HepG2 (cell line): ENCODE measurements around the gene CCNDBP1. TPM values are rescaled to one million over a fixed set of nuclear protein-coding genes. Genes with fewer than 3 reads are reported as not detected.
A peak's percentile ranks its signal among the peaks of the same experiment; 100 is the strongest.

Experiments used
- ARHGAP35 ChIP-seq: sonication (generic); formaldehyde crosslinking; IDR thresholded peaks from 2 replicates; pipeline ENCODE4 v1.9.0; 2022; ENCODE audit warnings: mild to moderate bottlenecking, inconsistent platforms, moderate library complexity, missing genetic modification reagents, borderline replicate concordance
- ATF7-NPFF ChIP-seq: sonication (generic); formaldehyde crosslinking; IDR thresholded peaks from 2 replicates; pipeline ENCODE4 v1.8.1; 2023; ENCODE audit warnings: mild to moderate bottlenecking, low read depth, missing genetic modification reagents, moderate library complexity
- CENPX ChIP-seq: sonication (generic); formaldehyde crosslinking; IDR thresholded peaks from 2 replicates; pipeline ENCODE4 v1.9.0; 2021; ENCODE audit warnings: mild to moderate bottlenecking, missing genetic modification reagents, moderate library complexity
- HDAC6 ChIP-seq: fragments of 200-600 bp; sonication (generic); IDR thresholded peaks from 2 replicates; pipeline ENCODE4 v1.7.0; 2017; ENCODE audit warnings: mild to moderate bottlenecking, antibody characterized with exemption, low read length, low read depth
- HES4 ChIP-seq: sonication (generic); formaldehyde crosslinking; IDR thresholded peaks from 2 replicates; pipeline ENCODE4 v1.9.0; 2021; ENCODE audit warnings: mild to moderate bottlenecking, missing genetic modification reagents, borderline replicate concordance
- IRX3 ChIP-seq: sonication (generic); formaldehyde crosslinking; IDR thresholded peaks from 2 replicates; pipeline ENCODE4 v1.8.1; 2023; ENCODE audit warnings: mild to moderate bottlenecking, low read depth, missing genetic modification reagents, borderline replicate concordance
- KDM2A ChIP-seq: sonication (generic); formaldehyde crosslinking; IDR thresholded peaks from 2 replicates; pipeline ENCODE4 v1.4.0; 2020; ENCODE audit warnings: low read depth, missing genetic modification reagents, borderline replicate concordance
- KMT2A ChIP-seq: sonication (generic); formaldehyde crosslinking; IDR thresholded peaks from 2 replicates; pipeline ENCODE4 v1.4.0; 2020; ENCODE audit warnings: missing genetic modification reagents
- MAF1 ChIP-seq: sonication (generic); formaldehyde crosslinking; IDR thresholded peaks from 2 replicates; pipeline ENCODE4 v1.5.0; 2020; ENCODE audit warnings: missing genetic modification reagents, borderline replicate concordance
- POLR2A ChIP-seq, 2 experiments: IDR thresholded peaks; 2 replicates each; pipeline ENCODE4 v1.6.1; 2011; ENCODE audit warnings: low read depth in 2 of 2, low read length in 2 of 2, mild to moderate bottlenecking in 1 of 2, moderate library complexity in 1 of 2; ENCODE audit not compliant: insufficient read depth in 1 of 2
- RERE ChIP-seq: IDR thresholded peaks from 2 replicates; pipeline ENCODE4 v1.6.1; 2016; ENCODE audit warnings: low read depth, missing genetic modification reagents, missing compliant biosample characterization
- SMAD1 ChIP-seq: sonication (generic); formaldehyde crosslinking; IDR thresholded peaks from 2 replicates; pipeline ENCODE4 v1.4.0; 2020; ENCODE audit warnings: missing genetic modification reagents, low read depth, mild to moderate bottlenecking, borderline replicate concordance
- TAF15 ChIP-seq: fragments of 200-400 bp; formaldehyde crosslinking; IDR thresholded peaks from one replicate; pipeline ENCODE4 v1.6.1; 2018; ENCODE audit warnings: mild to moderate bottlenecking, low read depth, low read length; ENCODE audit not compliant: poor library complexity, severe bottlenecking
- TBP ChIP-seq: sonication (generic); formaldehyde crosslinking; IDR thresholded peaks from 2 replicates; pipeline ENCODE4 v1.5.0; 2020; ENCODE audit warnings: missing genetic modification reagents
- THRA ChIP-seq: sonication (generic); formaldehyde crosslinking; IDR thresholded peaks from 2 replicates; pipeline ENCODE4 v1.4.0; 2020; ENCODE audit warnings: missing genetic modification reagents, borderline replicate concordance
- ZBTB1 ChIP-seq: sonication (generic); formaldehyde crosslinking; IDR thresholded peaks from 2 replicates; pipeline ENCODE4 v1.4.0; 2020; ENCODE audit warnings: missing genetic modification reagents, borderline replicate concordance
- ZMAT3 ChIP-seq: sonication (generic); formaldehyde crosslinking; conservative IDR thresholded peaks from 2 replicates; pipeline ENCODE4 v1.7.0; 2021; ENCODE audit warnings: missing genetic modification reagents
- ZNF124 ChIP-seq: sonication (generic); formaldehyde crosslinking; IDR thresholded peaks from 2 replicates; pipeline ENCODE4 v1.4.0; 2020; ENCODE audit warnings: missing genetic modification reagents
- ZNF17 ChIP-seq: sonication (generic); formaldehyde crosslinking; IDR thresholded peaks from 2 replicates; pipeline ENCODE4 v1.5.0; 2020; ENCODE audit warnings: mild to moderate bottlenecking, missing genetic modification reagents
- ZNF33B ChIP-seq: sonication (generic); formaldehyde crosslinking; IDR thresholded peaks from 2 replicates; pipeline ENCODE4 v1.5.1; 2020; ENCODE audit warnings: mild to moderate bottlenecking, missing genetic modification reagents
- ZNF772 ChIP-seq: sonication (generic); formaldehyde crosslinking; IDR thresholded peaks from 2 replicates; pipeline ENCODE4 v1.5.0; 2020; ENCODE audit warnings: mild to moderate bottlenecking, missing genetic modification reagents
- polyA plus RNA-seq, 8 experiments: library from polyadenylated mRNA; depleted of rRNA in 3 of 8; stranded (reverse) in 7 of 8; unstranded in 1 of 8; fragments of >200 nt; fragmentation: Illumina TruSeq in 4 of 8; extraction: Trizol in 4 of 8; gene quantifications; 2 replicates each; pipeline versions ENCODE4 v1.2.1 to v1.2.3, GENCODE V29; 2011 to 2016; ENCODE audit warnings: low read depth in 4 of 8, missing spikeins in 1 of 8, mixed read lengths in 1 of 8; ENCODE audit not compliant: insufficient read depth in 1 of 8
- total RNA-seq, 5 experiments: library from RNA; depleted of rRNA; stranded (reverse); fragments of >200 nt; fragmentation: Illumina TruSeq; extraction: Trizol; gene quantifications; 2 replicates each; pipeline ENCODE4 v1.2.3, GENCODE V29; 2016; ENCODE audit warnings: low read depth in 1 of 5

Gene CCNDBP1
- total and polyA plus RNA-seq, 2 of the 13 experiments (the other 11 are each of a cell fraction or from before 2014, with no cell fraction given) = 24.8 to 42.3 TPM

- 0 out of 2 replicates have a peak, but pooled peaks have one; percentile 42 for TF ChIP-seq RERE (CRISPR knock-in tag)
- peak; percentile 65; the same call in 1 of the 2 replicates for TF ChIP-seq HES4 (CRISPR knock-in tag)
- no peak for TF ChIP-seq ZNF33B (CRISPR knock-in tag)
- no peak for TF ChIP-seq SMAD1 (CRISPR knock-in tag)
- no peak; the same call in 1 of the 2 replicates for TF ChIP-seq ZMAT3
- TF ChIP-seq ATF7-NPFF (CRISPR knock-in tag) = no peak
- no peak for TF ChIP-seq CENPX
- no peak for TF ChIP-seq ZBTB1 (CRISPR knock-in tag)
- TF ChIP-seq KDM2A (CRISPR knock-in tag) = peak; percentile 99
- 0 out of 2 replicates have a peak, but pooled peaks have one; percentile 49 for TF ChIP-seq IRX3 (CRISPR knock-in tag)
- no peak for TF ChIP-seq ZNF17 (CRISPR knock-in tag)
- TF ChIP-seq POLR2A (IDR thresholded peaks at IDR 0.05; ENCODE audit: insufficient read depth in 1 of 2, low read depth in 2 of 2, low read length in 2 of 2) = peak; percentile 91 to 92
- peak; percentile 66 for TF ChIP-seq KMT2A (CRISPR knock-in tag)
- no peak for TF ChIP-seq ARHGAP35 (CRISPR knock-in tag)
- TF ChIP-seq ZNF772 (CRISPR knock-in tag) = peak; percentile 94; the same call in 1 of the 2 replicates
- TF ChIP-seq THRA (CRISPR knock-in tag) = peak; percentile 36; the same call in 1 of the 2 replicates
- TF ChIP-seq HDAC6 = no peak
- TF ChIP-seq ZNF124 = no peak
- no peak for TF ChIP-seq TBP
- TF ChIP-seq MAF1 = 0 out of 2 replicates have a peak, but pooled peaks have one; percentile 33
- no peak for TF ChIP-seq TAF15
Measured at GRCh38 chr15:43185157-43186002, at the start of gene CCNDBP1 (continued).
